Stimulated activated CD8-positive, alpha-beta memory T cell treated with anti-CD3 and anti-CD28 coated beads, Interleukin-12 subunit alpha, Interleukin-12 subunit beta, amount 100 ng/mL, for 4 hours (primary cell): ENCODE data around the gene OSBPL2.

Experiments used
- DNase-seq: peaks from one replicate; pipeline ENCODE4 v3.0.0-alpha.2; 2020; ENCODE audit warnings: low read depth

The OSBPL2 gene

GRCh38 chr20:62206388-62206775, 31.9 kb upstream of the OSBPL2 start:
- no peak for DNase-seq

- DNase-seq: no peak
Measured at GRCh38 chr20:62208061-62208794, 30.1 kb upstream of the OSBPL2 start.

- DNase-seq: no peak
Measured at GRCh38 chr20:62208795-62209755, 29.2 kb upstream of the OSBPL2 start.

- DNase-seq: no peak
Measured at GRCh38 chr20:62209850-62210495, 28.3 kb upstream of the OSBPL2 start.

- DNase-seq: no peak
Measured at GRCh38 chr20:62210496-62210855, 27.8 kb upstream of the OSBPL2 start.

GRCh38 chr20:62211216-62211615, 27.1 kb upstream of the OSBPL2 start:
- DNase-seq: no peak

GRCh38 chr20:62211769-62212288, 26.5 kb upstream of the OSBPL2 start:
- DNase-seq: no peak

GRCh38 chr20:62212299-62212698, 26.0 kb upstream of the OSBPL2 start:
- DNase-seq: no peak

- no peak for DNase-seq
Measured at GRCh38 chr20:62214067-62214466, 24.3 kb upstream of the OSBPL2 start.

- no peak for DNase-seq
Measured at GRCh38 chr20:62215020-62215990, 23.0 kb upstream of the OSBPL2 start.

- no peak for DNase-seq
Measured at GRCh38 chr20:62215991-62216635, 22.2 kb upstream of the OSBPL2 start.

- DNase-seq: no peak
Measured at GRCh38 chr20:62216636-62217566, 21.4 kb upstream of the OSBPL2 start.

- DNase-seq: no peak
Measured at GRCh38 chr20:62217913-62218773, 20.2 kb upstream of the OSBPL2 start.

GRCh38 chr20:62219101-62219991, 19.0 kb upstream of the OSBPL2 start:
- DNase-seq: no peak

- DNase-seq: peak; percentile 12
Measured at GRCh38 chr20:62219992-62220665, 18.2 kb upstream of the OSBPL2 start, which contains the start of gene HRH3. Gene HRH3 (minus strand): TSS chr20:62220278. CDS start chr20:62219970, 308 bp downstream.

- no peak for DNase-seq
Measured at GRCh38 chr20:62220666-62221568, 17.4 kb upstream of the OSBPL2 start.
